GM13976 (cell line): ENCODE data around the gene ARG2.
A peak's percentile ranks its signal among the peaks of the same experiment; 100 is the strongest.
"Not testable (repeated sequence)": the region's sequence is repeated elsewhere in the genome, so short reads cannot be mapped to it uniquely, and the experiment has no call there.

Source experiments
- DNase-seq: peaks from one replicate; pipeline ENCODE4 v3.0.0; 2012; ENCODE audit warnings: low spot score
- CTCF ChIP-seq: IDR thresholded peaks from 2 replicates; pipeline ENCODE4 v1.5.1; 2012; ENCODE audit warnings: borderline replicate concordance, mild to moderate bottlenecking; ENCODE audit not compliant: insufficient read depth; ENCODE audit errors: extremely low read depth, missing control alignments, control extremely low read depth
- in situ Hi-C: fragments of 300-500 bp; cut with MboI; formaldehyde crosslinking; loops from one replicate; pipeline ENCODE4 v1.12.0; 2022; ENCODE audit warnings: low sequenced_read_pairs, mixed read lengths, inconsistent platforms; ENCODE audit not compliant: unreplicated experiment

The ARG2 gene

GRCh38 chr14:67584978-67585377, 34.7 kb upstream of the ARG2 start:
- no peak for TF ChIP-seq CTCF
- DNase-seq: no peak
- in situ Hi-C loops: loop anchor here (10.0 kb wide), 2 partner anchors 120 to 160 kb away; partner anchors contain the start of gene RDH12

- TF ChIP-seq CTCF: no peak
- no peak for DNase-seq
- in situ Hi-C loops: loop anchor here (10.0 kb wide), 2 partner anchors 118 to 162 kb away; partner anchors contain the start of gene RDH12
These were observed 33.4 kb upstream of the ARG2 start for GRCh38 chr14:67586369-67586768.

GRCh38 chr14:67589204-67589770, 30.4 kb upstream of the ARG2 start:
- no peak for TF ChIP-seq CTCF
- in situ Hi-C loops: loop anchor here (10.0 kb wide), 2 partner anchors 116 to 164 kb away; partner anchors contain the start of gene RDH12
- no peak for DNase-seq

GRCh38 chr14:67593650-67594049, 26.1 kb upstream of the ARG2 start:
- in situ Hi-C loops, DNase-seq: not testable (repeated sequence)

GRCh38 chr14:67595392-67595791, 24.3 kb upstream of the ARG2 start:
- DNase-seq: no peak
- in situ Hi-C loops: no loop called here
- TF ChIP-seq CTCF: no peak

GRCh38 chr14:67599698-67600561, 19.8 kb upstream of the ARG2 start, which contains the start of gene PIGH:
PIGH (minus strand) TSS chr14:67600268; CDS start chr14:67600203, 65 bp downstream.
- in situ Hi-C loops: no loop called here

GRCh38 chr14:67600562-67600974, 19.2 kb upstream of the ARG2 start:
- DNase-seq, in situ Hi-C loops: not testable (repeated sequence)

More at GRCh38 chr14:67599698-67600561, 19.8 kb upstream of the ARG2 start, which contains the start of gene PIGH:
- TF ChIP-seq CTCF: peak; percentile 51
- DNase-seq: peak; percentile 96
